Nephron progenitor cell (in vitro differentiated cells): ENCODE measurements around the gene IDH3A.

ENCODE experiments used
- DNase-seq: peaks from one replicate; pipeline ENCODE4 v3.0.0; 2021
- H3K27ac Mint-ChIP-seq: 2 replicates; pipeline ENCODE4 v1.8.0; 2021; ENCODE audit warnings: mild to moderate bottlenecking, moderate library complexity, mixed read lengths
- H3K27me3 Mint-ChIP-seq: 2 replicates; pipeline ENCODE4 v1.8.0; 2021; ENCODE audit warnings: mild to moderate bottlenecking, low read depth, mixed read lengths; ENCODE audit not compliant: poor library complexity
- H3K36me3 Mint-ChIP-seq: 2 replicates; pipeline ENCODE4 v1.8.0; 2021; ENCODE audit warnings: low read depth, mixed read lengths
- H3K4me1 Mint-ChIP-seq: 2 replicates; pipeline ENCODE4 v1.8.0; 2021; ENCODE audit warnings: mixed read lengths
- H3K4me3 Mint-ChIP-seq: 2 replicates; pipeline ENCODE4 v1.8.0; 2021; ENCODE audit warnings: mild to moderate bottlenecking, moderate library complexity, mixed read lengths
- H3K9me3 Mint-ChIP-seq: 2 replicates; pipeline ENCODE4 v1.8.0; 2021; ENCODE audit warnings: mild to moderate bottlenecking, moderate library complexity, mixed read lengths
- TF ChIP-seq, protein P1 (sequence below): fragments of 200-600 bp; sonication (generic); IDR thresholded peaks from 2 replicates; pipeline ENCODE4 v1.5.0; 2021; ENCODE audit warnings: antibody characterized with exemption

Gene IDH3A

DNA sequence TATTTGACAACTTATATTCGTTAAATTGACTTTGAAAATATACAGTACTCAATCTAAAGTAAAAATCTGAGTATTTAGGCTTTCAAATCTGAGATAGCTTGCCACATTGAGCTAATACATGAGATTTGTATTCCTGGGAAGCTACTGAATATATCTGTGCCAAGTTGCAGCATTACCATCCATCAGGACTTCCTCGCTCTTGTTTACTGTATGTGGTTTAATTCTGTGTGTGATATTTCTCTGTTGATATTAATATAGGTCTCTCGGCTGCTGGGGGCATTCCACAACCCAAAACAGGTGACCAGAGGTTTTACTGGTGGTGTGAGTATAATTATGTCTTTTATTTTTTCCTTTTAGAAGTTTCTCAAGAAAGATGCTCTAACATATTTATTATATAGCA, 5.8 kb downstream of the IDH3A start:
- TF ChIP-seq, protein P1, sequence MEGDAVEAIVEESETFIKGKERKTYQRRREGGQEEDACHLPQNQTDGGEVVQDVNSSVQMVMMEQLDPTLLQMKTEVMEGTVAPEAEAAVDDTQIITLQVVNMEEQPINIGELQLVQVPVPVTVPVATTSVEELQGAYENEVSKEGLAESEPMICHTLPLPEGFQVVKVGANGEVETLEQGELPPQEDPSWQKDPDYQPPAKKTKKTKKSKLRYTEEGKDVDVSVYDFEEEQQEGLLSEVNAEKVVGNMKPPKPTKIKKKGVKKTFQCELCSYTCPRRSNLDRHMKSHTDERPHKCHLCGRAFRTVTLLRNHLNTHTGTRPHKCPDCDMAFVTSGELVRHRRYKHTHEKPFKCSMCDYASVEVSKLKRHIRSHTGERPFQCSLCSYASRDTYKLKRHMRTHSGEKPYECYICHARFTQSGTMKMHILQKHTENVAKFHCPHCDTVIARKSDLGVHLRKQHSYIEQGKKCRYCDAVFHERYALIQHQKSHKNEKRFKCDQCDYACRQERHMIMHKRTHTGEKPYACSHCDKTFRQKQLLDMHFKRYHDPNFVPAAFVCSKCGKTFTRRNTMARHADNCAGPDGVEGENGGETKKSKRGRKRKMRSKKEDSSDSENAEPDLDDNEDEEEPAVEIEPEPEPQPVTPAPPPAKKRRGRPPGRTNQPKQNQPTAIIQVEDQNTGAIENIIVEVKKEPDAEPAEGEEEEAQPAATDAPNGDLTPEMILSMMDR, result no peak
- Mint-ChIP-seq H3K4me1 (peaks cover 9% of the 10 kb centered on the region), H3K27ac (no peak overlapping the region), H3K9me3 (no peaks in the 10 kb centered on the region), H3K4me3 (no peak overlapping the region), H3K27me3 (peaks cover 2% of the 10 kb centered on the region), H3K36me3 (no peaks in the 10 kb centered on the region)
- DNase-seq, result no peak

DNA sequence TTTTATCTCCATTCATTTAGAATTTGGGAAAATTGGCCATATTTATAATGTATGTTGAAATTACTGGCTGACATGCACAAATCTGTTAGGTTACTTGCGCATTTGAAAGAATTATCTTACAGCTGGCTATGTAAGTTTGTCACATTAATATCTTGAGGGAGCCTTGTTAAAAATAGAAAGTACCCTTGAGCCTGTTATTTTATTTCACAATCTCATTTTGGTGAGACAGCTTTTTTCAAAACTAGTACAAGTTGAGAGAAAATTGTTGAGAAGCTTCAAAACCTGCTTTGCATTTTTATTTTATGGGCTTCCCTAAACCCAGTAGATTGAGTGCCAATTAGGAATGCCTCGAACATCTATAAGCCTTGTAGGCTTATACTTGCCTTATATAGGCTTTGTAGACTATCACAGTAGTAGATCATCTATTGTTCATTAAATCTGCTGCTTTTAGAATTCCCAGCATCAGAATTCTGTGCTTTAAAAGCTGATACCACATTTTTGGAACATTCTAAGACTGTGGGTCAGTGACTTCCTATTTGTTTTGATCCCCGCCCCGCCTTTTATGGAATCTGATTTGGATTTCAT, 6.3 kb downstream of the IDH3A start:
- Mint-ChIP-seq H3K36me3 (no peaks in the 10 kb centered on the region), H3K27me3 (no peaks in the 10 kb centered on the region), H3K27ac (no peak overlapping the region), H3K4me1 (peaks cover 4% of the 10 kb centered on the region), H3K9me3 (no peaks in the 10 kb centered on the region), H3K4me3 (no peak overlapping the region)
- no peak for DNase-seq
- TF ChIP-seq, protein P1, result no peak

DNA sequence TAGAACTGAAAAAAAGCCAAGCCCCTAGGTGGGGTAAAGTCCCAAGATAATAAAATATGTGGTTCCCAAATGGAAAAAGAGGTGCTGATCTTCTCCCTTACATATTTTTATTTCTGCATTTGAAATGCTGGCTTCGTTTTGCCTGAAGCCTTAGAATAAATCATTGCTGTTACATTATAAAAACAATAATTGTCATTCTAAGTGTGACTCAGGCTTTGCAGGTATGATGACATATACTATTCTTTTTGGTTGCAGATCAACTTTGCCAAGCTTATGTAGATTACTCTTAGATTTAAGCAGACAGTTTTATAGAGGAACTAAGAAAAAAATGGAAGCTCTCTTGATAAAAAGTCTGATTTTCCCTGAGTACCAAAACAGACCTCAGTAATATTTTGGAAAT, 7.5 kb downstream of the IDH3A start:
- Mint-ChIP-seq H3K4me1 (no peaks in the 10 kb centered on the region), H3K4me3 (no peak overlapping the region), H3K27ac (no peak overlapping the region), H3K9me3 (no peaks in the 10 kb centered on the region), H3K27me3 (no peaks in the 10 kb centered on the region), H3K36me3 (no peaks in the 10 kb centered on the region)
- TF ChIP-seq, protein P1, result no peak
- no peak for DNase-seq

DNA sequence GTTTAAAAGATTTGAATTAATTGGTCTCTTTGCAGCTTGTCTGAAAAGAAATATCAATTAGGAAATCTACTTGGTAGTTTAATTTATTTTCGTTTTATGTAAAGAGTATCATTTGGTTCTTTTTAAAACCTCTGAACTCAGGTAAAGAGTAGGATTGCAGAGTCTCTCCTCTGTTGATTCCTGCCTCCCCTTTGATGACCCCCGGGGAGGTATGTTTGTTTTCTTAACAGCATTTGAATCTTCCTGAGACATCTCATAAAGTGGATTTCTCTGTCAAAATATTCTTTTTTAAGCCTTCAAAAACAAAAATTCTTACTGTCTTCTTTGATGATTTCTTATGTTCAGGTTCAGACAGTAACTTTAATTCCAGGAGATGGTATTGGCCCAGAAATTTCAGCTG, 8.0 kb downstream of the IDH3A start:
- TF ChIP-seq, protein P1, result no peak
- no peaks in the 10 kb centered on the region for H3K27me3 Mint-ChIP-seq
- no peaks in the 10 kb centered on the region for H3K9me3 Mint-ChIP-seq
- no peak overlapping the region for H3K27ac Mint-ChIP-seq
- H3K4me3 Mint-ChIP-seq, result no peak overlapping the region
- H3K36me3 Mint-ChIP-seq, result no peaks in the 10 kb centered on the region
- H3K4me1 Mint-ChIP-seq, result peaks cover 4% of the 10 kb centered on the region
- DNase-seq, result no peak

DNA sequence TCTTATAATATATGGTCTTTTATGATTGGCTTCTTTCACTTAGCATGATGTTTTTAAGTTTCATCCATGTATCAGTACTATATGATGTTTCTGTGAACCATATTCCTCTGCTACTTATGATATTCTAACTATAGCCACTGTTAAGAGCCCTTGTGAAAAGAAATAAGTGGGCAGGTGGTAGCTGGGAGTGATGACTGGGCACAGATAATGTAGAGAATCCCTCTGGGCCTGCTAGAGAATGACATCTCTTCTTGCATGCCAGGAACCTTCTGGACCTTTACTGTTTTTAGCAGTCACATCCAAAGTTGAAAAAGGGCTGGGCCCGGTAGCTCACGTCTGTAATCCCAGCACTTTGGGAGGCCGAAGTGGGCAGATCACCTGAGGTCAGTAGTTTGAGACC, 10.2 kb downstream of the IDH3A start:
- H3K4me3 Mint-ChIP-seq, result no peak overlapping the region

DNA sequence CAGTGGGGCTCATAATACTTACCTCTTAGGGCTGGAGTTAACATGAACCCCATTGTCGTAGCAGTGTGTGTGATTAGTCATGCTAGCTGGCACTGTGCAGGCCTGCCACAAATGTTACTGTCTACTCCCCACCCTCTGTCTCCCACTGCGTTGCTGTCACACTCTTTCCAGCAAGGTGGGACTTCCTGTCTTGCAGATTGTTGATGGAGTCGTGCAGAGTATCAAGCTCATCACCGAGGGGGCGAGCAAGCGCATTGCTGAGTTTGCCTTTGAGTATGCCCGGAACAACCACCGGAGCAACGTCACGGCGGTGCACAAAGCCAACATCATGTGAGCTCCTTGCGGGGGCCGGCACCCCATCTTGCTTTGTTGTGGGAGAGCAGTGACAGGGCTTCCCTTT, 12.9 kb downstream of the IDH3A start:
- peak overlapping the region; percentile 26 for H3K27ac Mint-ChIP-seq
- no peaks in the 10 kb centered on the region for H3K27me3 Mint-ChIP-seq
- peaks cover 5% of the 10 kb centered on the region for H3K4me1 Mint-ChIP-seq
- DNase-seq, result no peak
- H3K36me3 Mint-ChIP-seq, result peaks cover 28% of the 10 kb centered on the region
- no peak overlapping the region for H3K4me3 Mint-ChIP-seq
- TF ChIP-seq, protein P1, result no peak
- no peaks in the 10 kb centered on the region for H3K9me3 Mint-ChIP-seq

More for the DNA sequence above, 10.2 kb downstream of the IDH3A start:
- no peak overlapping the region for H3K27ac Mint-ChIP-seq
- H3K4me1 Mint-ChIP-seq, result peaks cover 5% of the 10 kb centered on the region
- no peaks in the 10 kb centered on the region for H3K9me3 Mint-ChIP-seq
- H3K36me3 Mint-ChIP-seq, result peaks cover 11% of the 10 kb centered on the region
- no peak for DNase-seq
- H3K27me3 Mint-ChIP-seq, result no peaks in the 10 kb centered on the region
- TF ChIP-seq, protein P1, result no peak
